NCI-H2107 treated with DMSO at 0.1 percent for 48 hours (cell line): ENCODE data around the gene PTPRN2.
"Not testable (repeated sequence)": the region's sequence is repeated elsewhere in the genome, so short reads cannot be mapped to it uniquely, and the experiment has no call there.

ENCODE experiments used
- DNase-seq: peaks from one replicate; lab custom pipeline; 2025; ENCODE audit not compliant: unreplicated experiment; lab: John Stamatoyannopoulos, UW

The PTPRN2 gene

GRCh38 chr7:157994319-157994718 is 593.3 kb downstream of the PTPRN2 start:
- no peak for DNase-seq

- no peak for DNase-seq
Measured at GRCh38 chr7:157993406-157994105, 594.1 kb downstream of the PTPRN2 start.

GRCh38 chr7:157992511-157993160 is 595.0 kb downstream of the PTPRN2 start:
- DNase-seq = no peak

- DNase-seq = no peak
Measured at GRCh38 chr7:157991761-157992160, 595.9 kb downstream of the PTPRN2 start.

GRCh38 chr7:157991351-157991750 is 596.3 kb downstream of the PTPRN2 start:
- no peak for DNase-seq

- DNase-seq = no peak
Measured at GRCh38 chr7:157990881-157991250, 596.8 kb downstream of the PTPRN2 start.

- DNase-seq = peak; percentile 38
Measured at GRCh38 chr7:157990226-157990880, 597.3 kb downstream of the PTPRN2 start.

GRCh38 chr7:157989589-157989988 is 598.0 kb downstream of the PTPRN2 start:
- DNase-seq = no peak

- no peak for DNase-seq
Measured at GRCh38 chr7:157987906-157988305, 599.7 kb downstream of the PTPRN2 start.

- DNase-seq = no peak
Measured at GRCh38 chr7:157986051-157986450, 601.6 kb downstream of the PTPRN2 start.

GRCh38 chr7:157985636-157986035 is 602.0 kb downstream of the PTPRN2 start:
- DNase-seq = no peak

GRCh38 chr7:157984423-157985163 is 603.0 kb downstream of the PTPRN2 start:
- no peak for DNase-seq

- DNase-seq = no peak
Measured at GRCh38 chr7:157983502-157984422, 603.9 kb downstream of the PTPRN2 start.

- DNase-seq = no peak
Measured at GRCh38 chr7:157981778-157982177, 605.8 kb downstream of the PTPRN2 start.

GRCh38 chr7:157980774-157981173 is 606.8 kb downstream of the PTPRN2 start:
- DNase-seq = no peak

- not testable (repeated sequence) for DNase-seq
Measured at GRCh38 chr7:157980341-157980731, 607.3 kb downstream of the PTPRN2 start.

- no peak for DNase-seq
Measured at GRCh38 chr7:157979636-157980340, 607.8 kb downstream of the PTPRN2 start.

GRCh38 chr7:157978766-157979165 is 608.9 kb downstream of the PTPRN2 start:
- peak; percentile 55 for DNase-seq

- no peak for DNase-seq
Measured at GRCh38 chr7:157977717-157978496, 609.7 kb downstream of the PTPRN2 start.
